ENCODE measurements around the gene KDM4C. TPM values are rescaled to one million over a fixed set of nuclear protein-coding genes. Genes with fewer than 3 reads are reported as not detected.

The KDM4C gene
- total RNA-seq, 2 experiments from 2014 or later: 53.0 to 53.7 TPM

DNA sequence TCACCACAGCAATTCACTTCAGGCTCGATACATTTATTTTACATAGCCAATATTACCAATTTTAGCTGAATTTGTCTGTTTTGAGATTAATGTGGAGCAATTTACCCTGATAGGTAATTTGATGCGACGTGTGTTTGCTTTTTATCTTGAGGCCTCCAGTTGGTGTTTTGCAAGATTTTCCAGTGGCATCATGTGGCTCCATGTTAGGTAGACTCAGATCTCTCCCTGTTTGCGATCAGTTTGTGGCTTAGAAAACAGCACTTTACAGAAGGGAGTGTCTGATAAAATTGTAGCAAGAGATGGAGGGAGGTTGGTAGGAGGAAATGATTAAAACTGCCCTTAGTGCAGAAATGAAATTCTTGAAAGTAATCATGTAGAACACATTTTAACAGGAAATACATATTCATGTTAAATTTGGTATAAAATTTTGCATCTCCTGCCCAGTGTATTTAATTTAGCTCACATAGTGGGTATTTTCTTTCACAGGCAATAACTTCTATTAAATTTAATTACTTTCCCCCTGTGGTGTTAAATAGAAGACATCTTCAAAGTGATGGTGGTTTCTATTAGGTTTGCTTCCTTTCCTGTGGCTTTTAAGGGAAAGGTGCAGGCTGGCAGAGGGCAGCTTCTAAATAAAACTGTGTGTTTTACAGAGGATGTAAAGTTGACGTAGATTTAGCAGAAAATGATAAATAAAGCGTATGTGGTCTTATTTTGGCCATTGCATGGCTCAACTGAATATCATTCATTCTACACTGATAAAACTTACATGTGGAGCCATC, 135.8 kb downstream of the KDM4C start:
- CTCF ChIA-PET: no interaction called here
- Mint-ChIP-seq H3K4me3 (peak overlapping the region; percentile 41), H3K27ac (peak overlapping the region; percentile 54), H3K4me1 (peaks cover 32% of the 10 kb centered on the region), H3K9me3 (no peaks in the 10 kb centered on the region), H3K36me3 (ENCODE audit: low read depth) (peaks cover 57% of the 10 kb centered on the region), H3K27me3 (no peaks in the 10 kb centered on the region)
- POLR2A ChIA-PET: no interaction called here
- DNase-seq: no peak

DNA sequence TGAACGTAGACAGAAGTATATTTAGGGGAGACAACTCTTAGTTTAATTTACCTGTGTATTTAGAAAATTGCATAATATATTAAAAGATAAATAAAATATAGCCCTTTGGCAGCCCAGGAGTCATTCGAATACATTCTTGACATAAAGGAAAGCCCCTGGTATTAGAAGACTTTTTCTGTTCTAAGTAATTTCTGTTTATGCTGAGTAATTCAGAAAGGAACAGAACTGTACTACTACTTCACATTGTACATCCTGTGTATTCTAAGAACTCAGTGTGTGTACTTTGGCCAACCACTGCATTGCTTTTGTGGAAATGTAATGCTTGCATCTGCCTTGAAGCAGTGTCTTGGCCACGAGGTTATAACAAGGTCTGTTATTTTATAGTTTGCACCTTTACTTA, 136.4 kb downstream of the KDM4C start:
- Mint-ChIP-seq H3K9me3 (no peaks in the 10 kb centered on the region), H3K4me1 (peaks cover 32% of the 10 kb centered on the region), H3K27me3 (no peaks in the 10 kb centered on the region), H3K4me3 (peak overlapping the region; percentile 41), H3K27ac (peak overlapping the region; percentile 54), H3K36me3 (ENCODE audit: low read depth) (peaks cover 59% of the 10 kb centered on the region)
- ChIA-PET POLR2A (no interaction called here), CTCF (interaction anchor here (0.6 kb wide), 1 partner anchor 62 kb away, joined by 5 read pairs; no protein-coding TSS in a partner anchor)
- DNase-seq: peak; percentile 45

DNA sequence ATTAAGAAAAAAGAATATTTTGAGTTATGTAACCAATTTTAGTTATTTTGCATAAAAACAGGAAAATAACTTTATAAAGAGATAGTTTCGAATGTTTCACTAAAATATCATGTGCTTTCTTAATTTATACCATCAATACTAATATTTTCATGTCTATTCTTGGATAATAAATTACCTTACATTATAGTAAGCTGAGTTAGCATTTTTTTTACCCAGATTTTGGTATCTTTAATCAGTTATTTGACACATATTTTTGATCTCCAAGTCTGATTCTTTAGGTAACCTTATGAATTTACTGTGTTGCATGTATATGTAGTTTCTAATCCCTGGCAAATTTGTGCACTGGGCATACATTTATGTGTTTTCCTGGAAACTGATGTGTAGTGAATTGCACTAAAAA, 138.0 kb downstream of the KDM4C start:
- no peaks in the 10 kb centered on the region for H3K27me3 Mint-ChIP-seq
- H3K4me3 Mint-ChIP-seq: no peak overlapping the region
- H3K27ac Mint-ChIP-seq: no peak overlapping the region
- CTCF ChIA-PET: no interaction called here
- peaks cover 46% of the 10 kb centered on the region for H3K36me3 Mint-ChIP-seq (ENCODE audit: low read depth)
- POLR2A ChIA-PET: no interaction called here
- H3K4me1 Mint-ChIP-seq: peaks cover 37% of the 10 kb centered on the region
- DNase-seq: no peak
- no peaks in the 10 kb centered on the region for H3K9me3 Mint-ChIP-seq

DNA sequence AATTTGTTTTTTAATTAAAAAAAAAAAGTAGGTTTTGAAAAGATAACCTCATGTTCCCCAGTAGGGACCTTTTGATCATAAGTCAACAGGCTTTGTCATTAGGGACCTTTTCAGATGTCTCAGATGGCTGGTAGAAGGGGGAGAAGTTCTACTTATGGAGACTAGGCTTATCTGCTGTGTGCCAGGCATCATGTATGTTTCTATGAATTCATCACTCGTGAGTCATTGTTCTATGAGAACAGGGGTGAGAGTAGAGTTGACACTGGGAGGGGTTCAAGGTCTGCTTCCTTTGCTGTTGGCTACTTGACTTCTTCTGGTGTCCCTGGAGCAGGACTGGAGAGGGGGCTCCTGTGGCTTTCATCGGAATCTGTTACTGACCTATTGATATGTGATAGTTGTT, 138.8 kb downstream of the KDM4C start:
- H3K27me3 Mint-ChIP-seq: no peaks in the 10 kb centered on the region
- H3K4me3 Mint-ChIP-seq: no peak overlapping the region
- H3K36me3 Mint-ChIP-seq (ENCODE audit: low read depth): peaks cover 42% of the 10 kb centered on the region
- POLR2A ChIA-PET: no interaction called here
- no peak for DNase-seq
- no peak overlapping the region for H3K27ac Mint-ChIP-seq
- peaks cover 44% of the 10 kb centered on the region for H3K4me1 Mint-ChIP-seq
- no peaks in the 10 kb centered on the region for H3K9me3 Mint-ChIP-seq
- CTCF ChIA-PET: interaction anchor here (1.2 kb wide), 1 partner anchor 12 kb away, joined by 3 read pairs; no protein-coding TSS in a partner anchor

DNA sequence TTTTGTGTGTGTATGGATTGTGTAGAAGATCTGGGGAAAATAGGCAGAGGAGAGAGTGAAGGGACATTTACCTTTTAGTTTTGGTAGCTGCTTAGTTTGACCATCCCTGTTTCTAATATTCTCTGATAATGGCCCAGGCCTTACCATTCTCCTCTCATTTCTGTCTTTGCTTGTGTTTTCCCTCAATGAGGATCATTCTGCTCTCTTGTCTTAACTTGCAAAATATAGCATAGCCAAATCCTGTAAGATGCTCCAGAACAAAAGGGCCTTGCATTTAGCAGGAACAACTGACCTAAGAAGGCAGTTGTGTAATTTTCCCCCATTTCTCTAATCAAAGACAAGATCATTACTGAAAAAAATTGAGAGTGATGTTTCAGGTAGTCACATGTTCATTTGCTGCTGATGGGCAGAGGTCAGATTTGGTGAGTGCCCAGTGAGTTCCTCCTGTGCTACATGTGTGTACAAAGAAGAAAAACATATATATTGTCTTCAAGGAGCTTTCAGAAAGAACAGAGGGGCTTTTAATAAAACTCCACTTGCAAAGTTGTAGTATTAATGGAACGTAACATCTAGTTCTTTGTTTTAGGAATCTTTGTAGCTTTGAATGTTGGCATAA, 139.5 kb downstream of the KDM4C start:
- no peaks in the 10 kb centered on the region for H3K9me3 Mint-ChIP-seq
- peaks cover 42% of the 10 kb centered on the region for H3K36me3 Mint-ChIP-seq (ENCODE audit: low read depth)
- H3K4me3 Mint-ChIP-seq: no peak overlapping the region
- H3K4me1 Mint-ChIP-seq: peaks cover 48% of the 10 kb centered on the region
- no peak overlapping the region for H3K27ac Mint-ChIP-seq
- no peak for DNase-seq
- POLR2A ChIA-PET: no interaction called here
- no peaks in the 10 kb centered on the region for H3K27me3 Mint-ChIP-seq
- CTCF ChIA-PET: interaction anchor here (1.2 kb wide), 1 partner anchor 11 kb away, joined by 3 read pairs; no protein-coding TSS in a partner anchor

DNA sequence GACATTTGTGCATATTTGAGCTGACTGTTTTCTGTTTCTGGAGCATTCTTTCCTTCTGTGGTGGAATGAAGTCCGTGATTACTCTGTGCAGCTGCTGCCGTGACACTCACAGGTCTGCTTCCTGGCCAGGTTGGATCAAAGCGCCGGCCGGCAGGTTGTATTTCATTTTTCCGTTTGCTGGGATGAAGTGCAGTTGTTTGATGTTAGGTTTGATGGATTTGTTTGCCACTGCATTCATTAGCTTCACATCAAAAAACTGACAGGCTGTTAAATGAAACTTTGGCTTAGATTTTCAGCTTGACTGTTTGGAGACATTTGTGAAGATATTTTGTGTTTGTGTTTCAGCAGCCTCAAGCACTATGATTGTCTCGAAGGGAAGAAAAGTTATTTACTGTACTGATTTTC, 140.1 kb downstream of the KDM4C start:
- DNase-seq: no peak
- Mint-ChIP-seq H3K27ac (no peak overlapping the region), H3K27me3 (no peaks in the 10 kb centered on the region), H3K4me3 (no peak overlapping the region), H3K9me3 (no peaks in the 10 kb centered on the region), H3K4me1 (peaks cover 52% of the 10 kb centered on the region), H3K36me3 (ENCODE audit: low read depth) (peaks cover 42% of the 10 kb centered on the region)
- ChIA-PET CTCF (interaction anchor here (1.2 kb wide), 1 partner anchor 10 kb away, joined by 3 read pairs; no protein-coding TSS in a partner anchor), POLR2A (no interaction called here)

DNA sequence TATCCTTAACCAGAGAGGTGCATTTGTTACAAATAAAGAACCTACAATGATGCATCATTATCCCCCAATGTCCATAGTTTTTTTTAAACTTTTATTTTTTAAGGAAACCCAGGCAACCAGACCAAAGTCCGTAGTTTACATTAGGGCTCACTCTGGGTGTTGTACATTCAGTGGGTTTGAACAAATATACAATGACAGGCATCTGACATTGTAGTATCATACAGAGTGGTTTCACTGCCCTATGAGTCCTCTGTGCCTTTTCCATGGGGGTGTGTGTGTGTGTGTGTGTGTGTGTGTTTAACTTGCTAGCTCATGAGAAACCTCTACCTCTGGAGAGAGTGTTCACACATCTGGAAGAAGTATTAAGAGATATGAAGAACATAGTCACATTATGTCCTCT, 141.5 kb downstream of the KDM4C start:
- H3K36me3 Mint-ChIP-seq (ENCODE audit: low read depth): peaks cover 34% of the 10 kb centered on the region
- peaks cover 40% of the 10 kb centered on the region for H3K4me1 Mint-ChIP-seq
- H3K9me3 Mint-ChIP-seq: no peaks in the 10 kb centered on the region
- ChIA-PET CTCF (interaction anchor here (1.0 kb wide), 1 partner anchor 32 kb away, joined by 3 read pairs; no protein-coding TSS in a partner anchor), POLR2A (no interaction called here)
- H3K27me3 Mint-ChIP-seq: no peaks in the 10 kb centered on the region
- H3K27ac Mint-ChIP-seq: no peak overlapping the region
- no peak overlapping the region for H3K4me3 Mint-ChIP-seq
- no peak for DNase-seq

DNA sequence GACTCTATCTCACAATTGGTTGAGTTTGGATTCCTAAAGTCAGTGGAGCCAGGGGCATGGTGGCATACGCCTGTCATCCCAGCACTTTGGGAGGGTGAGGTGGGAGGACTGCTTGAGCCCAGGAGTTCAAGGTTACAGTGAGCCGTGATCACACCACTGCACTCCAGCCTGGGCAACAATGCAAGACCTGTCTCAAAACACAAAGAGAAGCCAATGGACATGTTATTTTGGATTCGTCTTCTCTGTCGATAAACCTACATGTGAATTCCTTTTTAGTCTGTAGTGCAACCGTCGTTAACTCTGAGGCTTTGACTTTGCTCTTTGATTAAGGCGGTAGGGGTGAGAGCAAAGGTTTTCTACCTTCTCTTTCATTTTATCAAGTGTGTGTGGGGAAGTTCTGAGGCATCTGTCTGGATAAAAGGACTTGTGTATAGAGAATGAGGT, 142.7 kb downstream of the KDM4C start:
- CTCF ChIA-PET: interaction anchor here (1.0 kb wide), 1 partner anchor 34 kb away, joined by 3 read pairs; no protein-coding TSS in a partner anchor
- no peaks in the 10 kb centered on the region for H3K27me3 Mint-ChIP-seq
- POLR2A ChIA-PET: no interaction called here
- H3K4me3 Mint-ChIP-seq: no peak overlapping the region
- H3K36me3 Mint-ChIP-seq (ENCODE audit: low read depth): peaks cover 27% of the 10 kb centered on the region
- H3K4me1 Mint-ChIP-seq: peaks cover 28% of the 10 kb centered on the region
- H3K9me3 Mint-ChIP-seq: no peaks in the 10 kb centered on the region
- DNase-seq: no peak
- H3K27ac Mint-ChIP-seq: no peak overlapping the region

DNA sequence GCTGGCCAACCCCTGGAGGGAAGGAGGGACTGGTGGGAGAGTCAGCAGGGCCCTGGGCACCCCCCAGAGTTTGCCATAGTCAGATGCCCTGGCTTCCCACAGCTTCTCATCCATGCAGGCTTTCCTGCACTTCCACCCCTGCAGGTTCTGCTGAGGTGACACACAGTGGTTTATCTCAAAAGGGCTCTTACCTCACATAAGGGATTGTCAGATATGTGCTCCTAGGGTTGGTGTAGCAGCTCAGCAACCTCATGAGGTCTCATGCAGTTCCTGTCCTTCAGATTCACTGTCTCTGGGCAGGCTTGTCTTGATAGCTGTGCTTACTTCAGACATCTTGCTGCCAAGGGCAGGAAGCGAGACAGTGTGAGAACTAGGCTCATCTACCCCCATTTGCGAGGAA, 143.4 kb downstream of the KDM4C start:
- no peaks in the 10 kb centered on the region for H3K27me3 Mint-ChIP-seq
- H3K9me3 Mint-ChIP-seq: no peaks in the 10 kb centered on the region
- H3K27ac Mint-ChIP-seq: no peak overlapping the region
- peaks cover 24% of the 10 kb centered on the region for H3K36me3 Mint-ChIP-seq (ENCODE audit: low read depth)
- no peak overlapping the region for H3K4me3 Mint-ChIP-seq
- POLR2A ChIA-PET: no interaction called here
- DNase-seq: no peak
- H3K4me1 Mint-ChIP-seq: peaks cover 26% of the 10 kb centered on the region
- CTCF ChIA-PET: no interaction called here

DNA sequence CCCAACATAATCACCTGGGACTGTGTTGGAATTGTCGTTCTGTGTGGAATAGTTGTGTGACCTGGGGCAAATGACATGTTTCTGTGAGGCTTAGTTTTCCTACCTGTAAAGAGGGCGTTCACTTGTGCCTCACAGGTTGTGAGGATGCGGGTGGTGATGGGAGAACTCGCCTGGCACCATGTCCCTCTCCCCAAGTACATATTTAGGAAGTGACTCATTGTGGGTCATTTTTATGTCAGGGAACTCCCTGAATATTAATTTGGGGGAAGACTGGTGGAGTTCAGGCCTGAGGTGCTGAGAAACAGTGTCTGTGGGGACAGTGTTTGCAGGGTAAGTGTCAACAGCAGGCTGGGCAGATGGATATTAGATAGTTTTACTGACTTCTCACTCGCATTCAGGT, 144.7 kb downstream of the KDM4C start:
- Mint-ChIP-seq H3K4me1 (peaks cover 20% of the 10 kb centered on the region), H3K27me3 (no peaks in the 10 kb centered on the region), H3K9me3 (no peaks in the 10 kb centered on the region), H3K4me3 (no peak overlapping the region), H3K27ac (no peak overlapping the region), H3K36me3 (ENCODE audit: low read depth) (peaks cover 15% of the 10 kb centered on the region)
- ChIA-PET POLR2A (no interaction called here), CTCF (no interaction called here)
- DNase-seq: no peak

DNA sequence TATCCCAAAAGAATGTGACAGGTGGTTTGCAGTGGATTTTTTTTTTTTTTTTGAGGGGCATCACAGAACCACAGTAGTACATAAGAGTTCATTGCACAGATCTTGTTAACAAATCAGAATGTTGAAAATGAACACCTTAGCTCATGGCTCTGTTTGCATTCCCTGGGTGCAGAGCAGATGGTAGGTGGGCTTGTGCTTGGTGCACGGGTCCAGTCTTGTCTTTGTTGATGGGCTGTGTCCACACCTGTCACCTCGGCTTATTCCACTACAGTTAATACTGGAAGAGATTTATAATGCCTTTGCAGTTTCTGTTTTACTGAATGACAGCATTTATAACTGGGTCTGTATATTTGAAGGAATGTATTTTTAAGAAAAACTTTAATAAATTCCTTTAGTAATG, 146.6 kb downstream of the KDM4C start:
- no peak for DNase-seq
- Mint-ChIP-seq H3K36me3 (ENCODE audit: low read depth) (peaks cover 7% of the 10 kb centered on the region), H3K27me3 (no peaks in the 10 kb centered on the region), H3K4me3 (no peak overlapping the region), H3K4me1 (peaks cover 20% of the 10 kb centered on the region), H3K27ac (no peak overlapping the region), H3K9me3 (no peaks in the 10 kb centered on the region)
- POLR2A ChIA-PET: no interaction called here
- CTCF ChIA-PET: interaction anchor here (0.6 kb wide), 1 partner anchor 1947 kb away, joined by 3 read pairs; no protein-coding TSS in a partner anchor

DNA sequence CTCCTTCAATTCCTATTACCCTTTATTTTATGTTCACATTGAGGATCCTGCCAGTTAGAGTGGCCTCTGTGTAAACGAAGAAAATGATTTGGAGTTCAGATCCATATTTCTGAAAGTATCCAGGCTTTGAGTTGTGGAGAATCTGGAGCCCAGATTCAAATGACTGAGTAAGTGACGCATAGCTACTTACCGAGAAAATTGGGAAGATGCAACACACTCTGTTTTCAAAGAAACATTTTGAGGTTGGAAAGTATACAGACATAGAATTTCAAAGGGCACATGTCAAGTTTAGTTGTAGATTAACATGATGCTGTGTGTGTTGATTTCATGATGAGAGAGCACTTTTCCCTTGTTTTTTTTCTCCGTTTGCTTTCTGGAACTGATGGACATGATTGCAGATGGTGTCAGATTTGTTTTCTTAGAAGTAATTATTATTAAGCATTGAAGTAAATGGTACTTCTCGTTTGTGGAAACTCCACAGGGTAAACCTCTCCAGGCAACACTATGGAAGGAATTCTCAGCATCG, 148.1 kb downstream of the KDM4C start:
- Mint-ChIP-seq H3K27ac (no peak overlapping the region), H3K36me3 (ENCODE audit: low read depth) (peaks cover 4% of the 10 kb centered on the region), H3K4me1 (peaks cover 14% of the 10 kb centered on the region), H3K4me3 (no peak overlapping the region), H3K27me3 (no peaks in the 10 kb centered on the region), H3K9me3 (no peaks in the 10 kb centered on the region)
- no peak for DNase-seq
- ChIA-PET POLR2A (no interaction called here), CTCF (no interaction called here)

DNA sequence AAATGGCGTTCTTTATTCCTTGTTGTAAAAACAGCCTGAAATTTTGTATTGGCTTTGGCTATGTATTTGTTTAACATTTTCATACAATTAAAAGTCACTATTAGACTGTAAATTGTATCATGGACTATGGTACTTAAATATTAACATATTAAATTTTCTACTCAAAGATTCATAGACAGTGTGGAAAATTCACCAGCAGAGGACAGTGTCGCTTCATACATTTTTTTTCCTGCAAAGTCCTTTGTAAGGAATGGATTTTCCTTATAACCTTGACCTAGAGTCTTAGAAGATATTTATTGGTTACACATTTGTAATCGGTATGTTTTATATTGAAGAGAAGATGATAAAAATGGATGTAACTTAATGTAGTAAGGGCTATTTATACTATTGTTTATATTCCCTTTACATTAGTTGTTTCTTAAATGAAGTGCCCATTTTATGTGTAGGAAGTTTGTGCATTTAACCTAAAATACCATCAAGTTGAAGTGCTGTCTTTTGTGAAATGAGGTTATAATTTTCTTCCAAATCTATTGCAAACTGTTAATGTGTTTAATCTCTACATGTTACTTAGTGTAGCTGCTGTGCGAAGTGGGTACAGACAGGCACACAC, 150.1 kb downstream of the KDM4C start:
- no peak overlapping the region for H3K4me3 Mint-ChIP-seq
- H3K36me3 Mint-ChIP-seq (ENCODE audit: low read depth): peaks cover 4% of the 10 kb centered on the region
- H3K27ac Mint-ChIP-seq: no peak overlapping the region
- ChIA-PET POLR2A (no interaction called here), CTCF (interaction anchor here (0.9 kb wide), 1 partner anchor 11 kb away, joined by 3 read pairs; no protein-coding TSS in a partner anchor)
- no peak for DNase-seq
- H3K9me3 Mint-ChIP-seq: no peaks in the 10 kb centered on the region
- peaks cover 7% of the 10 kb centered on the region for H3K4me1 Mint-ChIP-seq
- no peaks in the 10 kb centered on the region for H3K27me3 Mint-ChIP-seq
